Measurements from ENCODE around the gene GPR3.

GPR3 gene

DNA sequence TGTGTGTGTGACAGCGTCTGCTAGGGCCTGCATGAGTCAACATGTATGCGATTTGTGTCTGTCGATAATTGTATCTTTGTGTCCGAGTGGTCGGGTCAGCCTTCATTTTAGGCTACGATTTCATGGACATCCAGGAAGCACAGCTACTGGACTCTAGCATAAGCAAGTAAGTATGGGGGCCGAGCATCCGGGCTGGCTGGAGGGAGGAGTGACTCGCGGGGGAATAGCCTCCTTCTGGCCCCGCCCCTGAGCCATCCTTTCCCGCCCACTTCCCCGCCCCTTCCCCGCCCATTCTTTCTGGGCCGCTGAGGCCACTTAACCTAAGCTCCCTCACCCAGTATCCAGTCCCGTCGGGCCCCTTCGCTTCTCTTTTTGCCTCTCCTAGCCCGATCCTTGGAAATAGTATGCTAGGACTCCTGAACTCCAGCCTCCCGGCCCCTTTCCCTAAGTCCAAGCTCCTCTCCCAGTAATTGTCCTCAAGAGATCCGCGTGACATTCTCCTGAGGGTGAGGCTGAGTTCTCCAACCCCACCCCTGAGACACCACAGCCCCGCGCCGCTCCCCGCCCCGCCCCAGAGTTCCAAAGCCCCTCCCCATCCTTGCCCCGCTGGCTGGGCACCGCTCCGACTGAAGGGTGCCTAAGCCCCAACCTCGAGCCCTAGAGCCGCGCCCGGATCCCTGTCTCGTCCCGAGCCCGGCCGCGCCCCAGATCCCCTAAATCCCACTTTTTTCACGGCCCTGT, 26.9 kb upstream of the GPR3 start:
- TF ChIP-seq, protein P1, sequence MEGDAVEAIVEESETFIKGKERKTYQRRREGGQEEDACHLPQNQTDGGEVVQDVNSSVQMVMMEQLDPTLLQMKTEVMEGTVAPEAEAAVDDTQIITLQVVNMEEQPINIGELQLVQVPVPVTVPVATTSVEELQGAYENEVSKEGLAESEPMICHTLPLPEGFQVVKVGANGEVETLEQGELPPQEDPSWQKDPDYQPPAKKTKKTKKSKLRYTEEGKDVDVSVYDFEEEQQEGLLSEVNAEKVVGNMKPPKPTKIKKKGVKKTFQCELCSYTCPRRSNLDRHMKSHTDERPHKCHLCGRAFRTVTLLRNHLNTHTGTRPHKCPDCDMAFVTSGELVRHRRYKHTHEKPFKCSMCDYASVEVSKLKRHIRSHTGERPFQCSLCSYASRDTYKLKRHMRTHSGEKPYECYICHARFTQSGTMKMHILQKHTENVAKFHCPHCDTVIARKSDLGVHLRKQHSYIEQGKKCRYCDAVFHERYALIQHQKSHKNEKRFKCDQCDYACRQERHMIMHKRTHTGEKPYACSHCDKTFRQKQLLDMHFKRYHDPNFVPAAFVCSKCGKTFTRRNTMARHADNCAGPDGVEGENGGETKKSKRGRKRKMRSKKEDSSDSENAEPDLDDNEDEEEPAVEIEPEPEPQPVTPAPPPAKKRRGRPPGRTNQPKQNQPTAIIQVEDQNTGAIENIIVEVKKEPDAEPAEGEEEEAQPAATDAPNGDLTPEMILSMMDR (IDR thresholded peaks at IDR 0.05; ENCODE audit: low read depth, low read length, missing control alignments) = no peak
- peak overlapping the region; percentile 63 for H3K4me3 ChIP-seq (ENCODE audit: low read depth, low read length)
- no peak for DNase-seq (ENCODE audit: low read depth)

DNA sequence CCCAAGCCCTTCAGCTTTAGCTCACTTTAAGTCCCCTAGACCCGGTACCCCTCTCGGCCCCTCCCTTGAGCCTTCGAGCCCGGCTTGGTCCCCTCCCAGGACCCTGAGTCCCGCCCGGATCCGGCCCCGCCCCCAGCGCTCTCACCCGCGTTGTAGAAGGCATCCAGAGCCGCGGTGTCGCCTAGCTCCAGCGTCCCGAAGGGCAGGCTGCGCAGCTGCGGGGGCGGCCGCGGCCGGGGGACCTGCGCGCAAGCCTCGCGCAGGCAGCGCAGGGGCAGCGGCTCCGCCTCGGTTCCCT, 26.4 kb upstream of the GPR3 start:
- TF ChIP-seq, protein P1 (IDR thresholded peaks at IDR 0.05; ENCODE audit: low read depth, low read length, missing control alignments) = no peak
- H3K4me3 ChIP-seq (ENCODE audit: low read depth, low read length) = peak overlapping the region; percentile 63
- DNase-seq (ENCODE audit: low read depth) = no peak

DNA sequence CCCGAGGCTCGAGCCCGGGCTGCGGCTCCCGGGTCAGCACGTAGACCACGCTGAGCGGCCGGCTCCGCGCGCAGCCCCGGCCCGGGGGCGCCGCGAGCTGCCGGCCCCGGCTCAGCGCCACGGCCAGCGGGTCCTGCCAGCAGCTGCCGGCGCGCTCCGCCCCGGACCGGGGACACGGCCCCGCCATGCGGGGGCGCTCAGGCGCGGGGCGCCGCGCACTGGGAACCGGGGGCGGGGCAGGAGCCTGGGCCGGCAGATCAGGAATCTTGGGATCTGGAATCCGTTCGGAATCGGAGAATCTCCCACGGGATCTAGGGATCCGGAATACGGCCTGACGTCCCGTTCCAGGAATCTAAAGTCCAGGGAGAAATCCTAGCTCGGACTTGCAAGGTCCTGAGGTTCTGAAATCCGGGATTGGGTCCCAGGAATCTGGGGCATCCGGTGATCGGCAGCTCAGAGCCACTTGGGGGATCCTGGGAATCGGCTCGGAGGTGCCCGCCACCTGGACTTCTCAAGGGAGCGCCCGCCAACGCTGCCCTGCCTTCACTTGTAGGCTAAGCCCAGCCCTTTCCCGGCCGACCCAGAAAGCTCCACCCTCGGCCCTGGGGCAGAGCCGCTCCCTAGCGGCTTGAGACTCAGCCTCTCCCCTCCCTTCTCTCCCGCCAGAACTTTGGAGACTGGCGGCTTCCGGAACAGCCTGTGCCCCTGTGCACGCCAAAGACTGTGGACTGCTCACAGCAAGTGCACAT, 25.8 kb upstream of the GPR3 start, which contains the start of gene MAP3K6:
MAP3K6 (minus strand) TSS at position 551 of the 749 bp plus-strand sequence; CDS start at position 187, 364 bp downstream.
- peak within 1 kb of the TSS; percentile 63 for H3K4me3 ChIP-seq (ENCODE audit: low read depth, low read length)
- TF ChIP-seq, protein P1 (IDR thresholded peaks at IDR 0.05; ENCODE audit: low read depth, low read length, missing control alignments) = peak; percentile 51
- no peak for DNase-seq (ENCODE audit: low read depth)

DNA sequence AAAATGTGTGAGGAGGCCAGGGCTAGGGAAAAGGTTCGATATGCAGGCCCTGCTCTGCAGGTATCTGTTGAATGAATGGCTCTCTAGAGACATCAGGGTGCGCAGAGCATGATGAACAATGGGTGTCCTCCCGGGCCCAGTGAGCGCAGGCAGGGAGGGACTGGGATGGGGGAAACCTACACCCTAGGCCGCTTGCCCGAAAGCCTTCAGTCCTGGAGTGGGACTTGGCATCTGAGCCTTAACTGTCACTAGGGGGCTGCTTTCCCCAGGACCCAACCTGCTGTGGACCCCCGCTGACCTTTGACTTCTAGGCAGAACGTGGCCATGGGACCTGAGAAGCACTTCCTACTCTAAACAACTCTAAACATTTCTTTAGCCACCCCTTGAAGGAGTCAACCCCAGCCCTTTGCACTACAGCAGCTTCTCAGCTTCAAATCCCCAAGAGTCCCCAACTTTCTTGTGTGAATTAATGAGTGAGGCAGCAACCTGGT, 25.2 kb upstream of the GPR3 start:
- no peak for DNase-seq (ENCODE audit: low read depth)
- H3K4me3 ChIP-seq (ENCODE audit: low read depth, low read length) = no peak overlapping the region; the same call in 1 of the 2 replicates
- TF ChIP-seq, protein P1 (IDR thresholded peaks at IDR 0.05; ENCODE audit: low read depth, low read length, missing control alignments) = no peak

DNA sequence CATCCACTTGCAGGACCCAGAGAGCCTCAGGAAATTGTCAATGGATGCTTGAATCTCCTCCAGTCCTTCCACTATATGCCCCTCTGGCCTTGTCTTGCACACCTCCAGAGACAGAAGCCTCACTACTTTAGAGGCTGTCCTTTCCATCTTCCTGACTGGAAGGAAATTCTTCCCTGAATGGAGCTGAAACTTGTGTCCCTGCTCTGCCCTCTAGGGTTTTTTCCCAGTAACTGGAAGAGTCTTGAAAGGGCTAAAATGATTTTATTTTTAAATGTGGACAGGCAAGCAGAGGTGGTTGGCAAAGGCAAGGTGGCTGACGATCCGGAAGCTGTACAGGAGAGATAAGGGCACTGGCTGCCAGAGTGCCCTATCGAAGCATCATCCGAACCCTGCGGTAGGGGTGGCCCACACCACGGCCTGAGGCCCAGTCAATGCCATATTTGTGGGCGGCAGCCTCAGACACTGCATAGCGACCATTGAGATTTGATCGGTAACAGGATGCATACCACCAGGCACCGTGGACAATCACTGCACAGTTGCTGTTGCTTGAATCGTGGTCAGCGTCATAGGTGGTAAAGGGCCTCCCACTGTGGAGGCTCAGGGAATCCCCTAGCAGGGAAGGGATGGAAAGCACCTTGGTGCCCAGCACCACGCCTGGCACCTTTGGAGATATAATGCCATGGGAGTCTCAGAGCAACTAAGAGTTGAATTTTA, 23.4 kb upstream of the GPR3 start:
- DNase-seq (ENCODE audit: low read depth) = no peak
- no peak overlapping the region for H3K4me3 ChIP-seq (ENCODE audit: low read depth, low read length)
- TF ChIP-seq, protein P1 (IDR thresholded peaks at IDR 0.05; ENCODE audit: low read depth, low read length, missing control alignments) = no peak

DNA sequence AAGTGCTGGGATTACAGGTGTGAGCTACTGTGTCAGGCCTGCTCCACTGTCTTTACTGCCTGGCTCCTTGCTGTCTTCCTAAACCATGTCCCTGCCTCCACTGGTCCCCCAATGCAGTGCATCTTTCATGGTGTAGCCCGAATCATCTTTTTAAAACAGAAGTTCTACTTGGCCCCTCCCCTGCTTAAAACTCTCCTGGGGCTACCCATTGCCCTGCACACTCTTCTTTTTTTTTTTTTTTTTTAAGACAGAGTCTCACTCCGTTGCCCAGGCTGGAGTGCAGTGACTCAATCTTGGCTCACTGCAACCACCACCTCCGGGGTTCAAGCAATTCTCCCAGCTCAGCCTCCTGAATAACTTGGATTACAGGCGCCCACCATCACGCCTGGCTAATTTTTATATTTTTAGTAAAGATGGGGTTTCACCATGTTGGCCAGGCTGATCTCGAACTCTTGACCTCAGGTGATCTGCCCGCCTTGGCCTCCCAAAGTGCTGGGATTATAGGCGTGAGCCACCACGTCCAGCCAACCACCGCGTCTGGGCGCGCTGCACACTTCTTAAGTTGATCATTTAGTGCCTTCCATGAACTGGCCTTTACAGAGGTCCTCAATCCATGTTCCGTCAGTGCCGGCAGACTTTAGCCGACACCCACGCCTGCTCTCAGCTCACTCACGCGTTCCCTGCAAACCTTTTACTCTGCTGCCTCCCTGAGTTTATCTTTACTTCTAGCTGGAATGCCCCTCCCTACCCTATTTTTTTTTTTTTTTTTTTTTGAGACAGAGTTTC, 20.2 kb upstream of the GPR3 start:
- TF ChIP-seq, protein P1 (IDR thresholded peaks at IDR 0.05; ENCODE audit: low read depth, low read length, missing control alignments) = no peak
- H3K4me3 ChIP-seq (ENCODE audit: low read depth, low read length) = no peak overlapping the region
- no peak for DNase-seq (ENCODE audit: low read depth)

Measured in GM12864 (cell line).